ENCODE results near the gene ALX4.

The ALX4 gene

DNA sequence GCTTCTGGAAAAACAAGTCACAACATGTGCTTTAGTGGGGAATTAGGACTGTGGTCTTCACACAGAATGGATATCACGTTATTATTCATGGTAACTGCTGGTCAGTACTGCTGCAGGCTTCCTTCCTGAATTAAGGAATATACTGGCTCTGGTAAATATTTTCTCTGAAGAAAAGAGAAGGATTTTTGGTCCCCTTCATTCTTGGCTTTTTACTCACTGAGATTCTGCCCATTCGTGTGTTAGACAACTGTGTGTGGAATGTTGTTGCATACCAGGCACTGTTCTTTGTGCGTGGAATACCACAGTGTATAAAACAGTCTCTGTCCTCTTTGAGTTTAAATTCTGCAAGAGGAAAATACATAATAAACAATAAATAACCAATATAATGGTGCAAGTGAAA lies 80.3 kb downstream of the ALX4 start:
- no peak for DNase-seq
- in situ Hi-C loops (cut with HindIII; ENCODE audit: low pct_ligation_motif_present, low pct_unique_long_range_greater_than_20kb, low sequenced_read_pairs), result no loop called here

GRCh38 chr11:44229098-44229497 lies 80.8 kb downstream of the ALX4 start:
- no peak for DNase-seq
- in situ Hi-C loops (cut with HindIII; ENCODE audit: low pct_ligation_motif_present, low pct_unique_long_range_greater_than_20kb, low sequenced_read_pairs), result no loop called here

- DNase-seq, result no peak
- in situ Hi-C loops (cut with HindIII; ENCODE audit: low pct_ligation_motif_present, low pct_unique_long_range_greater_than_20kb, low sequenced_read_pairs), result no loop called here
These were observed 81.6 kb downstream of the ALX4 start for GRCh38 chr11:44228379-44228778.

- in situ Hi-C loops (cut with HindIII; ENCODE audit: low pct_ligation_motif_present, low pct_unique_long_range_greater_than_20kb, low sequenced_read_pairs), result no loop called here
- no peak for DNase-seq
These were observed 83.0 kb downstream of the ALX4 start for GRCh38 chr11:44226945-44227344.

DNA sequence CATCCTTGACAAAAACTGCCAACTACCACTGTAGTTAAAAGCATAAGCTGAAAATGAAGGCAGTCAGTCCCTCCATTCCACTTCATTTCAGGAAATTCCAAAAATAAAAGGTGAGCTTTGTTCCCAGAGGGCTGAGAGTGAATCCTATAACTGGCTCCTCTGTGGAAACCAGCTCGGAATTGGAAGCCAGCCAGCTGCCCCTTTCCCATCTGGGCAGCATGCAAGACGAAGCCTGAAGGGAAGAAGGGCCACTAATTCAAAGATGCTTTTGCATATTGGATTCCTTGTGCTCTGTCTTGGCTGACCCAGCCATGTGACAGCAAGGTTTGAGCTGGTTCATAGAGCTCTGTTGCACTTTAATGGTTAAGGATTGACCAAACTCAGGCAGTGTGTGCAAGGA lies 83.4 kb downstream of the ALX4 start:
- DNase-seq, result no peak
- in situ Hi-C loops (cut with HindIII; ENCODE audit: low pct_ligation_motif_present, low pct_unique_long_range_greater_than_20kb, low sequenced_read_pairs), result no loop called here

- in situ Hi-C loops (cut with HindIII; ENCODE audit: low pct_ligation_motif_present, low pct_unique_long_range_greater_than_20kb, low sequenced_read_pairs), result no loop called here
- no peak for DNase-seq
These were observed 85.0 kb downstream of the ALX4 start for GRCh38 chr11:44224867-44225501.

- in situ Hi-C loops (cut with HindIII; ENCODE audit: low pct_ligation_motif_present, low pct_unique_long_range_greater_than_20kb, low sequenced_read_pairs), result no loop called here
- peak; percentile 1 for DNase-seq
These were observed 86.7 kb downstream of the ALX4 start for GRCh38 chr11:44223238-44223637.

GRCh38 chr11:44221992-44222391 lies 87.9 kb downstream of the ALX4 start:
- no peak for DNase-seq
- in situ Hi-C loops (cut with HindIII; ENCODE audit: low pct_ligation_motif_present, low pct_unique_long_range_greater_than_20kb, low sequenced_read_pairs), result no loop called here

DNA sequence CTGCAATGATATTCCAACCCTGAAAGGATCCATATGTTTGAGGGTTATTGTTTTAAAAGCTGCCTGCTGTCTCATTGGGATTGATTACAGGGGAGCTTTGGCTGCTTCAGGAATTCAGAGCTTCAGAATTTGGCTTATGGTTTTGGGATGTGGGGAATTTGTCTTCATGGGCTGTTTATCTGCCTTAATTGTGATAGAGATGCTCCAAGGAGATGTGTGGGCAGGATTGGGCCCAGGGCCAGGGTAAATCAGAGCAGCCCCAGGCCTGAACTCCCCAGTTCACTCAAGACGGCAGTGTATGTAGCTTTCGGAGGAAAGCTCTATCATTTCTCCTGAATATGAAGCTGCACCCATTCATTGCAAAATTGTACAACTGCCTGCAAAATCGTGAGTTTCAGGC lies 88.5 kb downstream of the ALX4 start:
- no peak for DNase-seq
- in situ Hi-C loops (cut with HindIII; ENCODE audit: low pct_ligation_motif_present, low pct_unique_long_range_greater_than_20kb, low sequenced_read_pairs), result no loop called here

- no peak for DNase-seq
- in situ Hi-C loops (cut with HindIII; ENCODE audit: low pct_ligation_motif_present, low pct_unique_long_range_greater_than_20kb, low sequenced_read_pairs), result no loop called here
These were observed 89.8 kb downstream of the ALX4 start for GRCh38 chr11:44219830-44220796.

DNA sequence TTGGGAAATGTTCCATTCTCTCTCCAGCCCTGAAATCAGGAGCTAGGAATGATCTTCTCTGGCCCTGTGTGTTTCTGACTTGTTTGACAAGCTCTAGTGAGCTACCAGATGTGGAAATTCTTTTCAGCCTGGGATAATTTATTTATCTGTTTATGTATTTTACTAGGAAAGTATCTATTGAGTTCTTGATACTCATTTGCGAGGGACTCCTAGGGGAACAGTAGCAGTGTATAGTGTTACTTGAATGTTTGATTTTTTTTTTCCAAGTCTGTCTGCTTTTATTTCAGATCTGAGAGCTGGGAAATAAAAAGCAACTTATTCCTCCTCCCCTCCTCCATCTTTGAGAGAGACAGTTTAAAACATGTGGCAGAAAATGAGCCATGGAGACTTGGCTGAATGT lies 92.5 kb downstream of the ALX4 start:
- no peak for DNase-seq
- in situ Hi-C loops (cut with HindIII; ENCODE audit: low pct_ligation_motif_present, low pct_unique_long_range_greater_than_20kb, low sequenced_read_pairs), result no loop called here

GRCh38 chr11:44213148-44213547 lies 96.8 kb downstream of the ALX4 start:
- in situ Hi-C loops (cut with HindIII; ENCODE audit: low pct_ligation_motif_present, low pct_unique_long_range_greater_than_20kb, low sequenced_read_pairs), result no loop called here
- DNase-seq, result no peak

DNA sequence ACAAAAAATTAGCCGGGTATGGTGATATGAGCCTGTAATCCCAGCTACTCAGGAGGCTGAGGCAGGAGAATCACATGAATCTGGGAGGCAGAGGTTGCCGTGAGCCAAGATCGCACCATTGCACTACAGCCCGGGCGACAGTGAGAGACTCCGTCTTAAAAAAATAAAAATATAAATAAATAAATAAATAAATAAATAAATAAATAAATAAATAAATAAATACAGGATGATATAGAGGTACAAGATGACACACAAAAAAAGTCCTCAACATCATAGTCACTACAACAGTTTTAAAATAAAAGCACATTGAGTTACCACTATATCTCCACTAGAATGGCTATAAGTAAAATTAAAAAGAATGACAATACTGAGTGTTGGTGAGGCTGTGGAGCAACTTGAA lies 97.8 kb downstream of the ALX4 start:
- no peak for DNase-seq
- in situ Hi-C loops (cut with HindIII; ENCODE audit: low pct_ligation_motif_present, low pct_unique_long_range_greater_than_20kb, low sequenced_read_pairs), result no loop called here
